Stimulated activated CD8-positive, alpha-beta memory T cell treated with anti-CD3 and anti-CD28 coated beads, Interleukin-15, amount 100 ng/mL, for 4 hours (primary cell): Measurements from ENCODE around the gene SFSWAP.
"Not testable (repeated sequence)": the region's sequence is repeated elsewhere in the genome, so short reads cannot be mapped to it uniquely, and the experiment has no call there.

ENCODE experiments used
- DNase-seq, 2 donors: peaks; one replicate each; pipeline ENCODE4 v3.0.0-alpha.2; 2020; ENCODE audit warnings: low read depth in 2 of 2

The SFSWAP gene

DNA sequence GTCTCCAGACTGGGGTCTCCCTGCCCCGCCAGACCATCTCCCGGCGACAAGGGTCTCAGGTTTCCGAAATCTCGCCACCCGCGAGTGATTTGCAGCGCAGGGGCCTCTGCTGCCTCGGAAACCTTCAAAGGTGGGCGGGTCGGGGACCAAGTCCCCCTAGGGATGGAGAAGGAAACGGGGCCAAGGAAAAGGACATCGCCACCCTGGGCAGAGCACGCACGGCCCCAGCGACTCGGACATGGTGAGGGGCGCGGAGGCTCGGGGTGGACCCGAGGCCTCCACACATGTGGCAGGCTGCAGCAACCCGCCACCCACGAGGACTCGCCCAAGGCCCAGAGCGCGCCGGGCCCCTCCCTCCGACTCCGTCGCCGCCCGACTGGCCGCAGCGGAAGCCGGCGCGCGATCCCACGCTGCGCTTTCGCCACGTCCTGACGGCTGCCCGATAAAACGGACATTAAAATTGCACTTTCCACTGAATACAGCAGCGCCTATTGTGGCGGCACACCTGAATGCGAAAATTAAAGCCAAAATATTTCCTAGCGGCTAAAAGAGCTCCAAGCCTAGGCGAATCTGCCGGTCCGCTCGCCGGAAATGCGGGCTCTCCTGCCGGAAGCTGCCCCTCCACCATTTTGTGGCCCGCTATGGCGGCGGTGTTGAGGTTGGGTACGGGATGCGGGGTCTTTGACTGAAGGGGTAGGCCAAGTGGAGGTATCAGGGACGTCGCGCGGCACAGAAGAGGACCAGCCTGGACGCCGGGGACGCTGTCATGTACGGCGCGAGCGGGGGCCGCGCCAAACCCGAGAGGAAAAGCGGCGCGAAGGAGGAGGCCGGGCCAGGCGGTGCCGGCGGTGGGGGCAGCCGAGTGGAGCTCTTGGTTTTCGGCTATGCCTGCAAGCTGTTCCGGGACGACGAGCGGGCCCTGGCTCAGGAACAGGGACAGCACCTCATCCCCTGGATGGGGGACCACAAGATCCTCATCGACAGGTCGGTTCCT lies at the start of gene SFSWAP:
SFSWAP (plus strand) TSS at position 627 of the 994 bp plus-strand sequence; CDS start at position 767, 140 bp downstream.
- peak; percentile 46 to 64 for DNase-seq

DNA sequence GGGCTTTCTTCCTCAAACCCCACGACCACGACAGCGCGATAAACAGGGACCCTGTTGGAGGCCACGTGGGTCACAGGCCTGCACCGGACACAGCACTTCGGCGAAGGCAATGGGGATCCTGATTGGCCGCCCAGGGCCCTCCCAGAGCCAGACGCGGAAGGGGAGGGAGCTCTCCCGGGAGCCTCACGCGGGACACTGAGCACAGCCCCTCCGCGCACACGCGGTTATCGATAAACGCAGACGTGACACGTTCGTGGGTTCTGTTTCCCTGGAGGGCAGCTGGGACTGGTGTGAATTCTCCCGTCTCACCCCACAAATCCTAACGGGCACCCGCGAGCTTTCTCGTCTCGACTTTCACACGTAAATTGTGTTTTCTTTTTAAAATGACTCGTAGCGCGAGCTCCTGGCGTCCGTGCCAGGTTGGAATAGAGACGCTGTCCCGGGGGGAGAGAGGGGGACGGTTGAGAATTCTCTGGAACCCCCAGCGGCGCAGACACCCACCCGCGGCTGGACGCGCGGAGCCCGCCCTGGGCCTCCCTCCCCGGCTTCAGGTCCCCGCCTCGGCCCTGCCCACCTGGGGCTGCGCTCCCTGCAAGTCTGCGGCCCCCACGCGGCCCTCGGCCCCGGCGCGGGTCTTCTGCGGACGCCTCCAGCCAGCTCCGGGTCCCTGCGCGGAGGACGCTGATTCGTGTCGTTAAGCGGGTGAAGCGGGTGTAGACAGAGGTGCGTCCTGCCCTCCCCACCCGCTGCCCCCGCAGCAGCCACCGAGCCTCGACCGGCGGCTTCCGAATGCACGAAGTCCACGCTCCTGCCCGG lies 49.5 kb upstream of the SFSWAP start:
- DNase-seq, result not testable (repeated sequence)

DNA sequence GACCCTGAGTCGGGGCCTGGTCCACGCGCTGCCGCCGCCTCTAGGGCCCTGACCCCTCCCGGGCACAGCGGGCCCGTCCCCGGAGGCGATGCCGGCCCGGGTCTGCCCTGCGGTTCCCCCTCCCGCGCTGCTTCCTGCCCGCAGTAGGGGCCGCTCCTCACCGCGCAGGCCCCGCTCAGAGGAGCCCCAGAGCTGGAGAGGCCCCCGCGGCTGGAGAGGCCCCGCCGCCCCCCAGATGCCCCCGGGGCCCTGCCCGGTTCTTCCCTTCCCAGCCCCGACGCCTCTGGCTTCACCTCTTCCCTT lies 49.0 kb upstream of the SFSWAP start:
- DNase-seq, result not testable (repeated sequence)

DNA sequence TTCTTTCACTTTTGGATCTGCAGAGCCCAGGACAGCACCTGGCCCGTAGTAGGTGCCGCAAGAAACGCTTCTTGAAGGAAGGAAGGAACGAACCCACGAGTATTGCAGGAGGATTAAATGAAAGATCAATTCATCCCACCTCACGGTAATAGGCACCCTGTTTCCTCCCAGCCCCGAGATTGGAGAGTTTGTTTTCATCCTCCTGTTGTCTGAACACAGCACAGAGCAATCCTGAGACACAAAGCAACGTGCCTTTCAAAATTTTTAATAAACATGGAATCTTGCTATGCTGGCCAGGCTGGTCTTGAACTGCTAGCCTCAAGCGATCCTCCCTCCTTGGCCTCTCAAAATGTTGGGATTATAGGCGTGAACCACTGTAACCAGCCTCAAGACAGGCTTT lies 48.5 kb upstream of the SFSWAP start:
- DNase-seq, result not testable (repeated sequence)

DNA sequence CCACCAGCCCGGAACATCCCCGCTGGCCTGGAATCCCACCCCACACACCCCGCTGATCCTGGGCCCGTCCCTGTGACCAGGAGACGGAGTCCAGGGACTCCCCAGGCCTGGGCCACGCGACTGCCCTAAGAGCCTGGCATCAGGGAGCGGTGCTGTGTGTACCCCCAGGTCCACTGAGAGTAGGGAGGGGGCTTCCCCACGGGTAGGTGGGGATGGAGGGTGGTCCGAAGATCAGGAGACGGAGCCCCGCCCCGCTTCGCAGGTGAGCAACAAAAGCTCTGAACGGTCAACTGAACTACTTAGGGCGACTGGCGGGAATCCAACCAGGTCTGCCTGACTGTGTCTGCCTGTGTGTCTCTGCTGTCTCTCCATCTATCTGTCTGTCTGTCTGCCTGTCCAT lies 45.2 kb upstream of the SFSWAP start:
- DNase-seq, result not testable (repeated sequence)

GRCh38 chr12:131666486-131666885 lies 44.4 kb upstream of the SFSWAP start:
- DNase-seq, result not testable (repeated sequence)

DNA sequence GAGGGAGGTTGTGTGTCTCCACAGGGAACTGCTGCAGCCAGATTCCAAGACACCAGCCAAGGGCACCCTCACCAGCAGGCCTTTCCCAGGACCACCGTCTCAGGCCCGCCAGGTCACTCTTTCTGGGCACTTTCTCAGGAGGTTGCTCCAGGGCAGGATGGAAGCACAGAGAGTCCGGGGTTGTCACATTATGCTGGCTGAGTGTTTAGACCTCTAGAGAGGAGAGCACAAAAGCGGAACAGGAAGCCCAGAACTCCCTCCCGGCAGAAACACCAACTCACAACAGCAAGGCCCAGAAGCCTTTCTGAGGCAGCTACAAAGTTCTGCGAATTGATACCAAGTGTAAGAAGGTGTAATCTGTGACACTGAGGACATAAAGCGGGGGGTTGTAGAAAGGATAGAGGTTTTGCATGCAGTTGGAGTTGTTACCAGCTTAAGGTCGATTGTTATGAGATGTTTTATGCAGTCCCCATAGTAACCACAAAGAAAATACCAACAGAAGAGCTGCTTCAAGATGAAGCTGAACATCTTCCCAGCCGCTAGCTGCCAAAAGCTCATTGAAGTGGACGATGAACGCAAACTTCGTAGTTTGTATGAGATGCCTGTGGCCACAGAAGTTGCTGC lies 43.8 kb upstream of the SFSWAP start:
- not testable (repeated sequence) for DNase-seq

DNA sequence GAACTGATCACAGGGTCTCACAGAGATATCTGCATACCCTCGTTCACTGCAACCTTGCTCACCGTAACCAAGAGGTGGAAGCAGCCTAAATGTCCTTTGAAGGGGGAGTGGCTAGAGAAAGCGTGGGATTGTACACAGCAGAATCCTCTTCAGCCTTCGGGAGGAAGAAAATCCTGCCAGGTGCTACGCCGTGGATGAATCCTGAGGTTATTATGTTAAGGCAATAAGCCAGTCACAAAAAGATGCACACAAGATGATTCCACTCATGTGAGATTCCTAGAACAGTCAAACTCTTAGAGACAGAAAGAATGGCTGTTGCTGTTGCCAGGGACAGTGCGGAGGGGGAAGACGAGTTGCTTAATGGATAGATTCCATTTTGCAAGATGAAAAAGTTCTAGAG lies 39.6 kb upstream of the SFSWAP start:
- no peak for DNase-seq

DNA sequence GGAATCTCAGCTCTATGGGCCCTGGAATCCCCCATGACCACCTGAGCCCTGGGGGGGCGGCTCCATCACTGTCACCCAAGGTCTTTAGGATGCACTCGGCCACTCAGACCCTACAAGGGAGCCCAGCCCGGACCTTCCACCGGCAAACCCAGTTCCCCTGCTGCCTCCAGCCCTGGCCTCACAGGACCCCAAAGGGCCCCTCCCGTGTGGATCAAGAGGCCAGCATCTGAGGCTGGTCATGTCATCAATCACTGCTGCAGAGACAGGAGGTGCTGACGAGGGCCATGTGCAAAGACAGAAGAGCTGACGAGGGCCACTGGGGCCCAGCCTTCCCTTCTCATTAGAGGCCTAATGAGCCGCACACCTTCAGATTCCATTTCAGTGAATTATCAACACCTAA lies 39.0 kb upstream of the SFSWAP start:
- no peak for DNase-seq

DNA sequence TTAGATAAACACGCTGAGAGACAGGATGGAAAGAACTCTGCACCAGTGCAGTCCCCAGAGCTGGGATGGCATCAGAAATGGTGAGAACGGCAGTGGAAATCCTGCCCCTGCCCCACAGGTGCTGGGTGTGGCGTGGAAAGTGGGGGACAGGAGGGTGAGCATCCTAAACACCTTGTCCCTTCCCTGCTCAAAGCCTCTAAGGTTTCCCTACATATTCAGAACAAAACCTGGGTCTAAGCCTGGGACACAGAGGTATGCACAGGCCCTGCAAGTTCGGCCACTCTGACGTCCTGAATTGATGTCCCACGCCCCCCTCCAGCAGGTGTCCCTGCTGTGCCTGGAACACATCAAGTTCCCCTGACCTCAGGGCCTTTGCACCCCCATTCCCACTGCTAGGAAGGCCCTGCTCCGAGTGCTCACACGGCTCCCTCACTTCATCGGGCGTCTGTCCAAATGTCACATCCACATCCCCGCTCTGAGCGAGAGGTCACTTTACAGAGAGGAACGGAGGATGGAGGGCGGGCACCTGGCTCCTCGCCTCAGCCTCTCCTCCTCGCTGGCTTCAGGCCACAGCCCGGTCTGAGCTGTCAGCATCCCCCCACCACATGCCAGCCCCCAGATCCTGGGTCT lies 38.5 kb upstream of the SFSWAP start:
- no peak for DNase-seq

- DNase-seq, result no peak
Observed at GRCh38 chr12:131672941-131673887, 37.7 kb upstream of the SFSWAP start.

DNA sequence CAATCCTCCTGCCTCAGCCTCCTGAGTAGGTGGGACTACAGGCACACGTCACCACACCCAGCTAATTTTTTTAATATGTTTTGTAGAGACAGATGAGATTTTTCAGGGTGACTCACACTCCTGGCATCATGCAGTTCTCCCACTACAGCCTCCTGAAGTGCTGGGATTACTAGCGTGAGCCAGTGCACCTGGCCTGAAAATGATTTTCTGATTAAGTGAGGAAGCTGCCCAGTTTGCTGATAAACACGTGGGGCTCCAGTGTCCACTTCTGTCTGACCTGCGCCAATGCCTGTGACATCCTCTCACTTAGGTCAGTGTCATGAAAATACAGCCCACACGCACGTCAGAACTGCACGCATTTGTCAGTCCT lies 37.0 kb upstream of the SFSWAP start:
- no peak for DNase-seq

DNA sequence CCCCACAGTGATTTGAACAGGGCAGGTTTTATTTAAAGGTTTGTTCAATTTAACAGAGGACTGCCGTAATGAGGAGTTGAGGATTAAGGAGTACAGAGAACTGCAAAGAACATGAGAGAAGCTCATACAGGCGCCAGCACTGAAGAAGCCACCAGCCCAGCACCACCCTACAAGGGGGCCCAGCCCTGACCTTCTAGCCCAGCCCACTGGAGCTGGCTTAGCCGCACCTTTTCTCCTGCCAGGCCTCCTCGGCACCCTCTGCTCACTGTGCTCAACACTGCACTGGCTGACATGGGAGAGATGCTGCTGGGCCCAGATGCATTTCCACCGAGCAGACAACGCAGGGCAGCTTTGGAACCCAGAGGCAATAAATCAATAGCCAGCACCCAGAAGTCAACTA lies 36.5 kb upstream of the SFSWAP start:
- DNase-seq, result no peak

DNA sequence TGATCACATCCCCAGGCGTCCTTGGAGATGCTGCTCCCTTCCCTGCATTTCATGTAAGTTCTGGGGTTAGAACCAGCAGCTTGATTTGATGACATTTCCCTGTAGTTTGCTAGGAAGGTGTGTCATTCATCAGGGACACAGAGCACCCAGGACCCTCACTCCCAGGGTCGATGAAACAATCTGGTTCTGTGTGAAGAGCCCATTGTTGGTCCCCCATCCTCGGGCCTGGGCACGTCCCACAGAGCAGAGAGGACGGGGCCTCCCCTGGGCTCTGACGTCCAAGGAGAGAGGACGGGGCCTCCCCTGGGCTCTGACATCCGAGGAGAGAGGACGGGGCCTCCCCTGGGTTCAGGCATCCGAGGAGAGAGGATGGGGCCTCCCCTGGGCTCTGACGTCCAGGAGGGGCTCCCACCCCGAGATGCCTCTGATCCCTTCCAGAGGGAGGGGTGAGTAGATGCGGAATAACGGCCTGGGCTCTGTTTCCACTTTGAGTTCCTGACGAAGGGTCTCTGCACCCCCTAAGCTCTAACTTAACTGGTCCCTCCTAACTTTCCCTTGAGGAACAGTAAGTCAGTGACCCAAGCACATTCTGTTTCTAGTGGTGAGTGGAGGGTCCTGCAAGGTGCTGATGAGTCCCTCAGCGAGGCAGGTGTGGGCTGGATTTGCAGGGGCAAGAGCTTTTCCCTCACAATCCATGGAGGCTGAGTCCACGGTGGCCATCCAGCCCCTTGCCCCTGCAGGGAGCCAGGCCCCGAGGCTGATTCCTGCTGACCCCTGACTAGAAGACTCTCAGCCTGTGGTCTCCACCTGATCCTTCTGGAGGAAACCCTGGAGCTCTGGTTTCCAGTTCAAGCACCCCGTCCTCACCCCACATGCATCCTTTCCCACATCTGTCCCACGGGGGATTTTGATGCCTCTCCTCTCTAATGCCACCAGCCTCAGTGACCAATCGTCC lies 35.5 kb upstream of the SFSWAP start:
- no peak for DNase-seq

DNA sequence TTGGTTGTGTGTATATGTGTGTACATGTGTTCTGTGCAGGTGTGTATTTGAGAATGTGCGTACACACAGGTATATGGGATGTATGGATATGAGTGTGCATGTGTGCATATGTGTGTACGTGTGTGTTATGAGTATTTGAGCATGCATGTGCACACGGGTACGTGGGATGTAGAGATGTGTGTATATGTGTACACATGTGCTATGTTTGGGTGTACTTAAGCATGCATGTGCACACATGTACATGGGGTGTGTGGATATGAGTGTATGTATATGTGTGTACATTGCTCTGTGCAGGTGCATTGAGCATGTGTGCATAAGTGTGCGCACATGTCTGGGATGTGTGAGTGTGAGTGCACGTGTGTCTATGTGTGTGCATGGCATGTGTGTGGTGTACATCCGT lies 34.3 kb upstream of the SFSWAP start:
- no peak for DNase-seq

DNA sequence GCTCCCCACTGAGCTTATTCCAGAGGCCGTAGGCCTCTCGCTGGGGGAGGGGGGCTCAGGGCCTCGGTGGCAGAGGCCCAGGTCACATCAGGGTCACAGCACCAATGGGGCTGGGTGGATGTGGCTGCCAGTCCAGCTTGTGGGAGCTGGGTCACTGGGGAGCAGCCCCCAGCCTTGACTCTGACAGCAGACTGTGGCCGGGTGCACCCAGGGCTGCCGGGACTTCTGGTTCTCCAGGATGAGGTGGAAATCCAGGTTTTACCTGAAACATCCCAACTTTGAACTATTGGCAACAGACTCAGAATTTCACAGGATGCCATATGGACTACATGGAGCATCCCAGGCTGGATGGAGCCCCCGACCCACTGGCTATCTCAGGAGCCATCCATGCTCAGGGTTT lies 33.8 kb upstream of the SFSWAP start:
- DNase-seq, result not testable (repeated sequence)

DNA sequence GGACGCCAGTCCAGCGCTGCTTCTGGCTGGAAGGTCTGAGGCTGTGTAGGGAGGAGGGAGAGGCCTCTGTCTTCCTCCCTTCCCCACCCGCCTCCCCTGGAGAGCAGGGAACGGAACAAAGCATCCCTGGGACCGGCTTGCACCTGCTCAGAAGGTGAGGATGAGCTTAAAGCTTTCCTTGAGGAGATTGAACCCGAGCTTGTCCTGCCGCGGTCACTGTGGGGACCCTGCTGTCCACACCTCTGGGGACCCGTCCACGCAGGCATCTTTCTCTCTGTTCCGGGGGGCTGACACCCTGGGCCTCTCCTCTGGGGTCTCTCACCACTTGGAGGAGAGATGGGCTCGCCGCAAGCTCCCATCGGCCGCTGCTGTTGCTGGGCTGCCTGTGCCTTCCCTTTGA lies 33.2 kb upstream of the SFSWAP start:
- no peak for DNase-seq

DNA sequence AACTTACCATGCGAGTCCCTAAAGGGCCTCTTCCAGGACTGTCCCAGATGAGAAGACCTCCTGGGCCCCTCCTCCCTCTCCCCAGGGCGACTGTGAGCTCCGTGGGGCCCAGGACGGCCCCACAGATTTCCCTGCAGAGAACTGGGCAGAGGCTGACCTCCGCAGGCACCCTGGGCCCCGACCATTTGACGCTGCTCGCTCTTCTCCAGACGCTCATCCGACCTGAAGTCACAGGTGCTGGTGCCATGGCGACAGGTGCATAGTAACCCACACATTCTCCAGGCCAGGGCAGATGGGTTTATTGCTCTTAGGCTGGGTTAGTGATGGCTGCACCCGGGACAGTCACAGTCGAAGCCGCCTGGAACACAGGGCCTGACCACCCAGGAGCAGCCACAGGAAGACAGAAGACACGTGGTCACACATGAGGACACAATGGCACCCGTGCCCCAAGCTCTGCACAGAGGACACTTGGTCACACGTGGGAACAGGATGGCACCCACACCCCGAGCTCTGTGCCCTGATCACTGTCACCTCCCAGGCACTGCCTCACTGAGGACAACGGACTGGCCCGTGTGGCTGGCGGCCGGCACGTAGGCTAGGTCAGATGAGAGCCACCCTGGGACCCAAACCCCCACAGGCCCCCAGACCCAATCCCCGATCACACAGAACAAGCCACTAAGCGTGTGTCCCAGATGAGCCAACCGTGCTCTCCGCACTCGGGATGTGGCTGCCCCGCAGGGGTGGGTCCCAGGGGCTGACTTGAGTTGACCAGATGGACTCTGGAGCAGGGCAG lies 32.3 kb upstream of the SFSWAP start:
- DNase-seq, result not testable (repeated sequence)

- DNase-seq, result not testable (repeated sequence)
Observed at GRCh38 chr12:131679186-131679585, 31.7 kb upstream of the SFSWAP start.
